NCI-H510A treated with DMSO at 0.1 percent for 48 hours (cell line): Measurements from ENCODE around the gene CCL15.

Experiments used
- DNase-seq: peaks from one replicate; lab custom pipeline; 2025; lab: John Stamatoyannopoulos, UW

CCL15 gene

GRCh38 chr17:35991075-35991474 is 10.3 kb downstream of the CCL15 start:
- no peak for DNase-seq

GRCh38 chr17:35988164-35988563 is 13.2 kb downstream of the CCL15 start:
- DNase-seq = no peak

- no peak for DNase-seq
Measured at GRCh38 chr17:35986643-35987042, 14.7 kb downstream of the CCL15 start, which contains the start of gene CCL14. CCL14 (minus strand) TSS chr17:35986729; CDS start chr17:35986649, 80 bp downstream.

- DNase-seq = no peak
Measured at GRCh38 chr17:35984140-35984539, 17.2 kb downstream of the CCL15 start.

GRCh38 chr17:35982409-35983191 is 18.8 kb downstream of the CCL15 start:
- DNase-seq = no peak

- DNase-seq = no peak
Measured at GRCh38 chr17:35981908-35982330, 19.4 kb downstream of the CCL15 start.

GRCh38 chr17:35981246-35981645 is 20.1 kb downstream of the CCL15 start, which contains the start of gene CCL16:
CCL16 (minus strand) TSS chr17:35981497; CDS start chr17:35981420, 77 bp downstream.
- DNase-seq = no peak

GRCh38 chr17:35978346-35978745 is 23.0 kb downstream of the CCL15 start:
- DNase-seq = no peak

GRCh38 chr17:35977509-35977908 is 23.8 kb downstream of the CCL15 start:
- DNase-seq = no peak

- DNase-seq = no peak
Measured at GRCh38 chr17:35973333-35974260, 27.8 kb downstream of the CCL15 start.

GRCh38 chr17:35972945-35973332 is 28.4 kb downstream of the CCL15 start:
- no peak for DNase-seq

GRCh38 chr17:35972535-35972934 is 28.8 kb downstream of the CCL15 start:
- no peak for DNase-seq

GRCh38 chr17:35972066-35972465 is 29.3 kb downstream of the CCL15 start:
- DNase-seq = no peak

GRCh38 chr17:35969558-35970380 is 31.6 kb downstream of the CCL15 start:
- DNase-seq = peak; percentile 55

GRCh38 chr17:35968520-35969054 is 32.8 kb downstream of the CCL15 start:
- DNase-seq = no peak

GRCh38 chr17:35965272-35965671 is 36.1 kb downstream of the CCL15 start:
- DNase-seq = no peak

GRCh38 chr17:35963663-35964062 is 37.7 kb downstream of the CCL15 start:
- DNase-seq = no peak

GRCh38 chr17:35953720-35954119 is 47.6 kb downstream of the CCL15 start:
- DNase-seq = no peak

GRCh38 chr17:35949401-35949800 is 52.0 kb downstream of the CCL15 start:
- no peak for DNase-seq

GRCh38 chr17:35948092-35948491 is 53.3 kb downstream of the CCL15 start:
- no peak for DNase-seq
